D341Med (cell line): ENCODE results near the gene MRI1.

ENCODE experiments used
- DNase-seq: peaks from one replicate; pipeline ENCODE4 v3.0.0; 2012; ENCODE audit warnings: low spot score

Gene MRI1

GRCh38 chr19:13794757-13795589 is 30.7 kb downstream of the MRI1 start, which contains the start of gene ZSWIM4:
Gene ZSWIM4 (plus strand): TSS chr19:13795443. CDS start chr19:13795649, 206 bp downstream.
- peak; percentile 99 for DNase-seq

- DNase-seq = no peak
Observed at GRCh38 chr19:13795595-13796300, 31.4 kb downstream of the MRI1 start.

GRCh38 chr19:13796301-13797057 is 32.2 kb downstream of the MRI1 start:
- DNase-seq = no peak

- no peak for DNase-seq
Observed at GRCh38 chr19:13797058-13797440, 32.7 kb downstream of the MRI1 start.

GRCh38 chr19:13797870-13798269 is 33.5 kb downstream of the MRI1 start:
- DNase-seq = no peak

GRCh38 chr19:13799669-13800068 is 35.3 kb downstream of the MRI1 start:
- no peak for DNase-seq

GRCh38 chr19:13803038-13803437 is 38.7 kb downstream of the MRI1 start:
- DNase-seq = no peak

DNA sequence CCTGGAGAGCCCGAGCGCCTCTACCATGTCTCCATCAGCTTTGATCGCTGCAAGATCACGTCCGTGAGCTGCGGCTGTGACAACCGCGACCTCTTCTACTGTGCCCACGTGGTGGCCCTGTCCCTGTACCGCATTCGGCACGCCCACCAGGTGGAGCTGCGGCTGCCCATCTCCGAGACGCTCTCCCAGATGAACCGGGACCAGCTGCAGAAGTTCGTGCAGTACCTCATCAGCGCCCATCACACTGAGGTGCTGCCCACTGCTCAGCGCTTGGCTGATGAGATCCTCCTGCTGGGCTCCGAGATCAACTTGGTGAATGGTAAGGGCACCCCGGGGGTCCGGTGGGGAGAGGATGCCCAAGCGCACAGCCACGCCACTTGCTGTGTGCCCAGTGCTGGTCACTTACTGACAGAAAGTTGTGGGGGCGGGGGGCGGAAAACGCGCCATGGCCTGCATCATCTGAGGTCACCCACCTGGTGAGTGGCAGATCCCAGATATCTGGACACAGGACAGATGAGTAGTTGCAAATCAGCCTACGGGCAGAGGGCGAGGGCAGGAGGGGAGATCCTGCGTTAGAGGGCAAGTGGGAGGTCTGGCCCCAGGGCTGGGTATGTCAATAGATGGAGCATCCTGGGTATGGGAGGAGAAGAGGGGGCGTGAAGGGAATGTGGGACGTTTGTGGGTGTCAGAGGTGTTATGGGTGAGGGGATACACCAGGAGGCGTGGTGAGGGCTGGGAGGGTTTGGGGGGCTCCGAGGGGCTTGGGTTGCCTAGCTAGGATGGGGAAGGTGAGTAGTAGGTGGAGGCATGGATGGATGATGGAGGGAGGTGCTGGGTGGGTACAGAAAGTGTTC is 40.7 kb downstream of the MRI1 start:
- DNase-seq = peak; percentile 63

DNA sequence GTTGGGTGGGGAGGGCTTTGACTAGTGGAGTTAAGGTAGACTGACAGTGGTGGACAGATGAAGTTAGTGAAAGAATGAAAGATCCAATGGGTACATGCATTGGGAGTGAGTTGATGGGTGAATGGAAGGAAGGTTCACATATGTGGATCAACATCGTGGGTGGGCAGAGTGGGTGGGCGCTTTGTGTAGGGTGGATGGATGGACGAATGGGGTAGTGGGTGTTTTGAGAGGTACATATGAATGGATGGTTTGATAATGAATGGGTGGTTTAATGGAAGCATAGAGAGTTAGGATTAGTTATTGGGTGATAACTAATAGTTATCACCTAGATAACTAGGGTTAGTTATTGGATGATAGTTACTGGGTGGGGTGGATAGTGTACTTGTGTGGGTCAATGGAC is 42.4 kb downstream of the MRI1 start:
- no peak for DNase-seq

GRCh38 chr19:13807421-13808021 is 43.2 kb downstream of the MRI1 start:
- no peak for DNase-seq

GRCh38 chr19:13808856-13809255 is 44.5 kb downstream of the MRI1 start:
- no peak for DNase-seq

DNA sequence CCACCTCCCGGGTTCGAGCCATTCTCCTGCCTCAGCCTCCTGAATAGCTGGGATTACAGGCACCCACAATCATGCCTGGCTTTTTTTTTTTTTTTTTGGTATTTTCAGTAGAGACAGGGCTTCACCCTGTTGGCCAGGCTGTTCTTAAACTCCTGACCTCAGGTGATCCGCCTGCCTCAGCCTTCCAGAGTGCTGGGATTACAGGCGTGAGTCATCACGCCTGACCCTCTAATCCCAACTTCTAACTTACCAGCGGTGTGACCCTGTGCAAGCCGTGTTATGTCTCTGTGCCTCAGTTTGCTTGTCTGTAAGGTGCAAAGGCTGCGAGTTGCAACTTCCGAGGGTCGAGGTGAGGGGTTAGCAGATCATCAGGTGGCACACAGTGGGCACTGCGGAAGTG is 48.2 kb downstream of the MRI1 start:
- DNase-seq = no peak

- DNase-seq = no peak
Observed at GRCh38 chr19:13813147-13813546, 48.8 kb downstream of the MRI1 start.

GRCh38 chr19:13814550-13814949 is 50.2 kb downstream of the MRI1 start:
- no peak for DNase-seq

DNA sequence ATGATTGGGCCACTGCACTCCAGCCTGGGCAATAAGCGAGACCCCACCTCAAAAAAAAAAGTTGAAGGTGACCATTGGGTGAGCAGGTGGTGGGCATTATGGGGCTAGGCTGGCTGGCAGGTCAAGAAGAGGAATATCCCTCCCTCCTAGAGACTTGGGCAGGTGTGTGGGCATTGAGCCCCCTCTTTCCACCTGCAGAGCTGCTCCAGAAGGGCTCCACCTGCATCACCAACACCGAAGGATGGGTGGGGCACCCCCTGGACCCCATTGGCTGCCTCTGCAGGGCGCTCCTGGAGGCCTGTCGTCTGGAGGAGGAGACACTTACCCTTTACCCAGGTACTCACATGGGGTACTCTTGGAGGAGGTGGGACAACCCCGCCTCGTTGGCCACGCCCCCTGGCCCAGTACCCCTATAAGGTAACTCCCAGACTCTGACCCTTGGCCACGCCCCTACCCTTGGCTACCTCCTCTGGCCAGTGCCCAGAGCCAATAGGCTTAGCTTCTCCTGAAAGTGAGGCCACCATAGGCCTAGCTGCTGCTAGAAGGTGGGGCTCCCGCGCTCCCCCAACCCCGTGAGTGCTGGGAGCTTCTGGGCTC is 52.8 kb downstream of the MRI1 start:
- DNase-seq = no peak

DNA sequence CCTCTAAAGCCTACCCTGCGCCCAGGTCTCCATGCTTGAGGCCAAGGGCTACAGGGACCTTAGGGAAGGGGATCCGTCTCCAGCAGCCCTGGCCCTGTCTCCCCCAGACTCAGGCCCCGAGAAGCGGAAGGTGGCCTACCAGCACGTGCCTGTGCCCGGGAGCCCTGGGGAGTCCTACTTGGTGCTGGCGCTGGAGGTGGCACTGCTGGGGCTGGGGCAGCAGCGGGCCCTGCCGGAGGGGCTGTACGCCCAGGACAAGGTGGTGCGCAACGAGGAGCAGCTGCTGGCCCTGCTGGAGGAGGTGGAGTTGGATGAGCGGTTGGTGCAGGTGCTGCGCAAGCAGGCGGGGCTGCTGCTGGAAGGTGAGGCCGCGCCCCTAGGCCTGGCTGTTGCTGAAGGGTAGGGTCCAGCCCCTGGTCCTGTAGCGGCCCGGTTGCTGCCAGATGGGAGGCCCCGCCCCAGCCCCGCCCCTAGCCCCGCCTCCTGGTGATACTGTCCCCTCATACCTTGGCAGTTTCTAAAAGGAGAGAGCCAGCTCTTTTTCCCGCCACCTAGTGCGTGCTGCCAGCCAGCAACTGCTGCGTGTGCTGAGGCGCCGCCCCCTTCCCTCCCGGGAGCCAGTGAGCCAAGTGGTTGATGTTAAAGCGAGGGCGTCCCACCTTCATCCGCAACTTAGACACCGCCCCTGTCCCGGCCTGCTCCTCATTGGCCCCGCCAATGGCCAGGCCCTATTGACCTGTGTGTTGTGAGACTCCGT is 53.5 kb downstream of the MRI1 start:
- DNase-seq = no peak

- DNase-seq = peak; percentile 27
Observed at GRCh38 chr19:13819238-13819637, 54.9 kb downstream of the MRI1 start.

DNA sequence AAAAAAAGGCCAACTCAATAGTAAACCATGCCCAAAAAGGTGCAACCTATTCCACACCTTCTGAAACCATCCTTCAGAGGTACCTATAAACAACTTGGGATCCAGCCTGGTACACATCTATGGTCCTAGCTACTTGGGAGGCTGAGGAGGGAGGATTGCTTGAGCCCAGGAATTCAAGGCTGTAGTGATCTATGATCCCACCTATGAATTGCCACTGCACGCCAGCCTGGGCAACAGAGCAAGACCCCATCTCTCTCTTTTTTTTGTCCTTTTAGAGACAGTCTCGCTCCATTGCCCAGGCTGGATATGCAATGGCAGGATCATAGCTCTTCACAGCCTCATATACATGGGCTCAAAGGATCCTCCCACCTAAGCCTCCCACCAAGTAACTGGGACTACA is 57.0 kb downstream of the MRI1 start:
- DNase-seq = no peak

GRCh38 chr19:13823256-13823655 is 58.9 kb downstream of the MRI1 start:
- no peak for DNase-seq
